Measurements from ENCODE around the gene ZYG11B.

Gene ZYG11B

GRCh38 chr1:52693843-52694242, 32.4 kb upstream of the ZYG11B start:
- no peak for TF ChIP-seq EZH2phosphoT487 (IDR thresholded peaks at IDR 0.05; ENCODE audit: borderline replicate concordance)
- TF ChIP-seq CTCF (conservative IDR thresholded peaks at IDR 0.05; ENCODE audit: low read length), result no peak
- H3K79me2 ChIP-seq (ENCODE audit: insufficient read depth, low read length), result peaks cover 59% of the 10 kb centered on the region

GRCh38 chr1:52695627-52696026, 30.6 kb upstream of the ZYG11B start:
- Histone ChIP-seq H3K9me2 (replicated peaks; ENCODE audit: low read depth, low read length) (no peaks in the 10 kb centered on the region), H2AFZ (ENCODE audit: low read length) (no peak overlapping the region), H4K20me1 (ENCODE audit: insufficient read depth, low read length, poor library complexity, severe bottlenecking) (no peaks in the 10 kb centered on the region), H3K4me1 (ENCODE audit: insufficient read depth, low read length, poor library complexity, severe bottlenecking) (peaks cover 10% of the 10 kb centered on the region), H3K4me3 (ENCODE audit: low read length, poor library complexity, severe bottlenecking) (peak overlapping the region; percentile 15), H3K36me3 (ENCODE audit: insufficient read depth, low read length) (peaks cover 16% of the 10 kb centered on the region; the same call in 1 of the 2 replicates), H3K79me2 (ENCODE audit: insufficient read depth, low read length) (peaks cover 59% of the 10 kb centered on the region), H3K9ac (ENCODE audit: low read depth, low read length, poor library complexity, severe bottlenecking) (no peak overlapping the region), H3K4me2 (ENCODE audit: low read depth, low read length, poor library complexity, severe bottlenecking) (peak overlapping the region; percentile 97), H3F3A (ENCODE audit: low read depth) (no peaks in the 10 kb centered on the region), H3K9me3 (ENCODE audit: insufficient read depth, low read depth, low read length) (no peaks in the 10 kb centered on the region), H3K27me3 (ENCODE audit: insufficient read depth, low read length, poor library complexity, severe bottlenecking) (no peaks in the 10 kb centered on the region)
- TF ChIP-seq CTCF (conservative IDR thresholded peaks at IDR 0.05; ENCODE audit: low read length) (no peak), EZH2phosphoT487 (IDR thresholded peaks at IDR 0.05; ENCODE audit: borderline replicate concordance) (no peak)

More at GRCh38 chr1:52693843-52694242, 32.4 kb upstream of the ZYG11B start:
- peaks cover 13% of the 10 kb centered on the region for H3K4me1 ChIP-seq (ENCODE audit: insufficient read depth, low read length, poor library complexity, severe bottlenecking)
- no peaks in the 10 kb centered on the region for H3K9me3 ChIP-seq (ENCODE audit: insufficient read depth, low read depth, low read length)
- H3K4me2 ChIP-seq (ENCODE audit: low read depth, low read length, poor library complexity, severe bottlenecking), result peak overlapping the region; percentile 16
- no peaks in the 10 kb centered on the region for H3K27me3 ChIP-seq (ENCODE audit: insufficient read depth, low read length, poor library complexity, severe bottlenecking)
- no peaks in the 10 kb centered on the region for H3K9me2 ChIP-seq (replicated peaks; ENCODE audit: low read depth, low read length)
- H2AFZ ChIP-seq (ENCODE audit: low read length), result no peak overlapping the region
- H3K36me3 ChIP-seq (ENCODE audit: insufficient read depth, low read length), result peaks cover 16% of the 10 kb centered on the region; the same call in 1 of the 2 replicates
- no peaks in the 10 kb centered on the region for H3F3A ChIP-seq (ENCODE audit: low read depth)
- H3K9ac ChIP-seq (ENCODE audit: low read depth, low read length, poor library complexity, severe bottlenecking), result no peak overlapping the region
- H3K4me3 ChIP-seq (ENCODE audit: low read length, poor library complexity, severe bottlenecking), result no peak overlapping the region
- no peaks in the 10 kb centered on the region for H4K20me1 ChIP-seq (ENCODE audit: insufficient read depth, low read length, poor library complexity, severe bottlenecking)

DNA sequence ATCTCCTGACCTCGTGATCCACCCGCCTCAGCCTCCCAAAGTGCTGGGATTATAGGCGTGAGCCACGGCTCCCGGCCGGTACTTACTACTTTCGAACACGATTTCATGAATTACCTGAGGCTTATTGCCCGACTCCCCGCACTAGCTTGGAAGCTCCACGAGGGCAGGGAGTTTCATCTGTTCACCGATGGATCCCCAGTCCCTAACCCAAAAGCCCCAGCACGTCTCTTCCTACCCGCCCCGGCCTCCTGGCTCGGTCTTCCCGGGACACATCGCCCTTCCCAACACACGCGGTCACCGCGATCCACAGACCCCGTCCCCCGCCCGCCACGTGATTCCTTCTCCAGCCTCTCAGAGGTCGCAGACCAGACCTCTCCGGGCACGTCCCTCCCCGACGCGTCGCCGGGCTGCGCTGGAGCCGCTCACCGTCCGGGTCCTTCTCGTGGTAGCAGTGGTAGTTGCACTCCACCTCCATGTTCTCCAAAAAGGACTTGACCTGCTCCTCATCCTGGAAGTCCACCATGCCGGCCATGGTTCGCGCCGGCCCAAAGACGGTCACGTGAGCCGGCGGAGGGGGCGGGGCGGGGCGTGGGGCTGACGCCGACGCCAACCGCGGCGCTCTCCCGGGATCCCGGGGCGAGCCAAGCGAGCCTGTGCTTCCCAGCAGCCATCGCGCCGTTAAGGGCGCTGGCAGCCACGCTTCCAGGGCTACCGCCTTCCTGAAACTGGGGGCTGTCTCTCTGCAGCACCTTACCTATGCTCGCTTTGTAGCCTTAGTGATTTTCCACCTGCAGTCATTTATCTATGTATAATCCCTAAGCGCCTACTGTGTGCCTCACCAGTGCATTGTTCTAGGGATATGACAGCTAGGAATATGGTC, 28.2 kb upstream of the ZYG11B start, which contains the start of gene COA7:
Gene COA7 (minus strand): TSS at position 553 of the 880 bp plus-strand sequence. CDS start 21 bp downstream, at position 532.
- peak within 1 kb of the TSS; percentile 89 for H3K4me3 ChIP-seq (ENCODE audit: low read length, poor library complexity, severe bottlenecking)
- peaks cover 15% of the 10 kb centered on the region for H3K4me1 ChIP-seq (ENCODE audit: insufficient read depth, low read length, poor library complexity, severe bottlenecking)
- no peaks in the 10 kb centered on the region for H3K9me3 ChIP-seq (ENCODE audit: insufficient read depth, low read depth, low read length)
- peak within 1 kb of the TSS; percentile 97 for H3K4me2 ChIP-seq (ENCODE audit: low read depth, low read length, poor library complexity, severe bottlenecking)
- peak within 1 kb of the TSS; percentile 80 for H3K9ac ChIP-seq (ENCODE audit: low read depth, low read length, poor library complexity, severe bottlenecking)
- no peak for TF ChIP-seq EZH2phosphoT487 (IDR thresholded peaks at IDR 0.05; ENCODE audit: borderline replicate concordance)
- no peak for TF ChIP-seq CTCF (conservative IDR thresholded peaks at IDR 0.05; ENCODE audit: low read length)
- H3K27me3 ChIP-seq (ENCODE audit: insufficient read depth, low read length, poor library complexity, severe bottlenecking), result no peaks in the 10 kb centered on the region
- H4K20me1 ChIP-seq (ENCODE audit: insufficient read depth, low read length, poor library complexity, severe bottlenecking), result no peaks in the 10 kb centered on the region
- peak within 1 kb of the TSS; percentile 99 for H2AFZ ChIP-seq (ENCODE audit: low read length)
- no peaks in the 10 kb centered on the region for H3F3A ChIP-seq (ENCODE audit: low read depth)
- H3K9me2 ChIP-seq (replicated peaks; ENCODE audit: low read depth, low read length), result no peaks in the 10 kb centered on the region
- peaks cover 53% of the 10 kb centered on the region for H3K79me2 ChIP-seq (ENCODE audit: insufficient read depth, low read length)
- H3K36me3 ChIP-seq (ENCODE audit: insufficient read depth, low read length), result no peaks in the 10 kb centered on the region
